Measurements from ENCODE around the gene CTXND1.

DNA sequence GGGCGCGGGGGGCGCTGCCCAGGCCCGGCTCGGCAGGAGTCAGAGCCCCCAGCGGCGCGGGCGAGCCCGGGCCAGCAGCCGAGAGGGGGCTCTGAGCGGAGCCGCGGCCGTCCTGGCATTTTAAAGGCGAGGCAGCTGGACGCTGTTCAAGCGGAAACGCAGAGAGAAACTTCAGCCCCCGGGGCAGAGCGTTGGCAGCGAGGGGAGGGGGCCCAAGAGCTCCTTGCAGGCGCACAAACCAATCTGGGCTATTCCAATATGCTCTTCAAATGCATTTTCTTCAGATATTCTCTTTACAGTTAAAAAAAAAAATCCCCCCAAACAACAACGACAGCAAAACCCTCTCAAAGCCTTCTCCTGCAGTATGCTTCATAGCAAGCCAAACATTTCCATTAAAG, at the start of gene CTXND1:
- TF ChIP-seq, protein P1, sequence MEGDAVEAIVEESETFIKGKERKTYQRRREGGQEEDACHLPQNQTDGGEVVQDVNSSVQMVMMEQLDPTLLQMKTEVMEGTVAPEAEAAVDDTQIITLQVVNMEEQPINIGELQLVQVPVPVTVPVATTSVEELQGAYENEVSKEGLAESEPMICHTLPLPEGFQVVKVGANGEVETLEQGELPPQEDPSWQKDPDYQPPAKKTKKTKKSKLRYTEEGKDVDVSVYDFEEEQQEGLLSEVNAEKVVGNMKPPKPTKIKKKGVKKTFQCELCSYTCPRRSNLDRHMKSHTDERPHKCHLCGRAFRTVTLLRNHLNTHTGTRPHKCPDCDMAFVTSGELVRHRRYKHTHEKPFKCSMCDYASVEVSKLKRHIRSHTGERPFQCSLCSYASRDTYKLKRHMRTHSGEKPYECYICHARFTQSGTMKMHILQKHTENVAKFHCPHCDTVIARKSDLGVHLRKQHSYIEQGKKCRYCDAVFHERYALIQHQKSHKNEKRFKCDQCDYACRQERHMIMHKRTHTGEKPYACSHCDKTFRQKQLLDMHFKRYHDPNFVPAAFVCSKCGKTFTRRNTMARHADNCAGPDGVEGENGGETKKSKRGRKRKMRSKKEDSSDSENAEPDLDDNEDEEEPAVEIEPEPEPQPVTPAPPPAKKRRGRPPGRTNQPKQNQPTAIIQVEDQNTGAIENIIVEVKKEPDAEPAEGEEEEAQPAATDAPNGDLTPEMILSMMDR (IDR thresholded peaks at IDR 0.05; ENCODE audit: insufficient read depth, low read length): no peak
- TF ChIP-seq POLR2AphosphoS5 (IDR thresholded peaks at IDR 0.05; ENCODE audit: low read depth): no peak

Measured in HL-60 (cell line).